Occipital lobe (tissue), 1 donor: ENCODE results near the gene ALKBH5. TPM values are rescaled to one million over a fixed set of nuclear protein-coding genes. Genes with fewer than 3 reads are reported as not detected.

Experiments
- total RNA-seq: library from RNA; depleted of rRNA; stranded (reverse); fragments of >200 nt; gene quantifications from one replicate; pipeline ENCODE4 v1.2.3, GENCODE V29; 2014

The ALKBH5 gene
- total RNA-seq, 1 donor from 2014 or later = 79.7 TPM

Other genes with a start within 250 kb of the ALKBH5 start
- gene TOM1L2, start 211.4 kb upstream of the ALKBH5 start, total RNA-seq = 17.8 TPM
- 2.0 TPM for gene DRC3, start 211.0 kb upstream of the ALKBH5 start, total RNA-seq
- gene ATPAF2, start 144.7 kb upstream of the ALKBH5 start, total RNA-seq = 27.6 TPM
- 9.0 TPM for gene GID4, start 144.4 kb upstream of the ALKBH5 start, total RNA-seq
- 14.3 TPM for gene DRG2, start 95.9 kb upstream of the ALKBH5 start, total RNA-seq
- gene MYO15A, start 75.1 kb upstream of the ALKBH5 start, total RNA-seq = 2.0 TPM
- 34.0 TPM for gene LLGL1, start 41.8 kb downstream of the ALKBH5 start, total RNA-seq
- 49.6 TPM for gene FLII, start 74.9 kb downstream of the ALKBH5 start, total RNA-seq
- 29.2 TPM for gene MIEF2, start 76.8 kb downstream of the ALKBH5 start, total RNA-seq
- gene TOP3A, start 131.2 kb downstream of the ALKBH5 start, total RNA-seq = 38.7 TPM
- gene SMCR8, start 131.5 kb downstream of the ALKBH5 start, total RNA-seq = 11.4 TPM
- gene SHMT1, start 179.7 kb downstream of the ALKBH5 start, total RNA-seq = 3.9 TPM
- gene EVPLL, start 193.9 kb downstream of the ALKBH5 start, total RNA-seq = not detected